ENCODE measurements around the gene ADORA2A. TPM values are rescaled to one million over a fixed set of nuclear protein-coding genes. Genes with fewer than 3 reads are reported as not detected.

ADORA2A gene
- total and polyA plus RNA-seq, 2 of the 8 experiments (the other 6 are each of a cell fraction or from before 2014, with no cell fraction given) = 7.1 to 20.3 TPM

GRCh38 chr22:24420072-24420976 lies 7.1 kb upstream of the ADORA2A start (continued):
- TF ChIP-seq ATF3 (IDR thresholded peaks at IDR 0.05; ENCODE audit: insufficient read depth, low read depth, low read length) (no peak), RAD21 (IDR thresholded peaks at IDR 0.05 in 1 of 2, conservative IDR thresholded peaks at IDR 0.05 in 1 of 2; ENCODE audit: low read depth in 2 of 2, low read length in 2 of 2) (no peak), GTF2F1 (IDR thresholded peaks at IDR 0.05; ENCODE audit: borderline replicate concordance, low read depth, low read length) (no peak), YY1 (IDR thresholded peaks at IDR 0.05; ENCODE audit: low read depth, low read length) (no peak), RFX5 (IDR thresholded peaks at IDR 0.05; ENCODE audit: borderline replicate concordance, low read depth, low read length) (no peak), SIRT6 (IDR thresholded peaks at IDR 0.05; ENCODE audit: low read length) (no peak), GABPA (IDR thresholded peaks at IDR 0.05; ENCODE audit: borderline replicate concordance, insufficient read depth, low read length) (no peak), RBBP5 (IDR thresholded peaks at IDR 0.05; ENCODE audit: borderline replicate concordance, low read depth, low read length) (no peak), TAF7 (optimal IDR thresholded peaks at IDR 0.05; ENCODE audit: borderline replicate concordance, low read depth, low read length) (no peak), BCL11A (IDR thresholded peaks at IDR 0.05; ENCODE audit: low read depth in 2 of 2, low read length in 2 of 2) (no peak)
